Measurements from ENCODE around the gene CNPY1. TPM values are rescaled to one million over a fixed set of nuclear protein-coding genes. Genes with fewer than 3 reads are reported as not detected.

CNPY1 gene
- total and polyA plus RNA-seq, 7 experiments from 2014 or later, result not detected

DNA sequence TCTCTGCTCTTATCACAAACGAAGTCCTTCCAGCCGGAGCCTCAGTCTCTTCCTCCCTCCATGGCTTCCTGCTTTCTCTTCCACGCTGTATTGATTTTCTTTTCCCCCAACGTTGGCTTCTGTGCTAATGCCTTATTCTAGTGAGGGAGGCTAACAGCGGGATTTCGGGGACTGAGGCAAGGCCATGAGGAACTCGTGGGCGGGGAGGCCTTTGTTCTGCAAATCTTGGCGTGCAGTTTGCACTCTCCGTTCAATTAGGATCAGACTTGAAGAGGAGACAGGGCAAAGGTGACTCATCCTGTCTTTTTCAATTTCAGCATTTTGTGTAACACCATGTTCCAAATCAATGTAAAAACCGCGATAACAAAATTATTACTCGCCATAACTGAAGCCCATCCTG is 63.1 kb downstream of the CNPY1 start:
- peaks cover 19 to 54% (median 42%) of the 10 kb centered on the region in 5 donors for H3K27me3 Mint-ChIP-seq
- Histone ChIP-seq H3K4me1 (ENCODE audit: control insufficient read depth in 2 of 2, insufficient read depth in 2 of 2, low read length in 2 of 2) (no peaks in the 10 kb centered on the region), H3K36me3 (ENCODE audit: control insufficient read depth in 2 of 3, insufficient read depth in 3 of 3, low read length in 3 of 3) (no peaks in the 10 kb centered on the region), H3K27me3 (ENCODE audit: control insufficient read depth in 2 of 2, insufficient read depth in 2 of 2, low read length in 2 of 2) (no peaks in the 10 kb centered on the region), H3K9me3 (ENCODE audit: control insufficient read depth in 2 of 3, low read length in 3 of 3) (no peaks in the 10 kb centered on the region), H3K4me3 (ENCODE audit: low read length) (no peak overlapping the region), H3K27ac (ENCODE audit: low read depth, low read length) (no peak overlapping the region)
- POLR2A ChIA-PET, result no interaction called here
- no peak for ATAC-seq
- no peak for DNase-seq
- intact Hi-C loops (cut with micrococcal nuclease), result no loop called here
- peaks cover 0 to 13% (median 4%) of the 10 kb centered on the region in 7 donors for H3K4me1 Mint-ChIP-seq
- peak overlapping the region in 4 of 10 donors; percentile 16 to 37 (median 24) for H3K4me3 Mint-ChIP-seq
- H3K27ac Mint-ChIP-seq, result no peak overlapping the region
- peaks cover 0 to 3% (median 0%) of the 10 kb centered on the region in 5 donors for H3K36me3 Mint-ChIP-seq
- peaks cover 0 to 10% (median 0%) of the 10 kb centered on the region in 11 donors for H3K9me3 Mint-ChIP-seq
- CTCF ChIA-PET, result no interaction called here

DNA sequence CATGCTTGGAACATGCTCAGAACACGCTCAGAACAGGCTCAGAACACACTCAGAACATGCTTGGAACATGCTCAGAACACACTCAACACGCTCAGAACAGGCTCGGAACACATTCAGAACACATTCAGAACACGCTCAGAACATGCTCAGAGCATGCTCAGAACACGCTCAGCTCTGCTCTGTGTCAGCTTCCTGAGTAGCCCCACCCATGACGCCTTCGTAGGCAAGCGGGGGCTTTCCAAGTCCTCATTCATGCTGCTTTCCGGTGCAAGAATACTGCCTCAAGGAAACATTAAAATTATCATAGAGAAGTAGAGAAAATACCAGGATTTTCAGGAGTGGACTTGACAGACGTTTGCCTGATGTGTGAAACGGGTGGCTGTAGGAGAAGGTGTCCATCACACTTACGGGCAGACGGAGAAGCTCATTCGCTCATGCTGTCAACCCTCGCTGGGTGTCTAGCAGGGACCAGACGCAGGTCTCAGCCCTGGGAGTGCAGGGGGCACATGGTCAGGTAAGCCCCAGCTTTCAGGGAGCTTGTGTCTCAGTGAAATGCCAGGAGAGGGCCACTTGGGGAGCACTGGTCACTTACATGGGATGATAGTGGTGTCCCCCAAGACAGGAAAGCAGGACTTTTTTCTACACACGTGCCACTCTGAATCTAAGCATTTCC is 63.7 kb downstream of the CNPY1 start:
- Histone ChIP-seq H3K4me1 (ENCODE audit: control insufficient read depth in 2 of 2, insufficient read depth in 2 of 2, low read length in 2 of 2) (no peaks in the 10 kb centered on the region), H3K4me3 (ENCODE audit: low read length) (no peak overlapping the region), H3K27ac (ENCODE audit: low read depth, low read length) (no peak overlapping the region), H3K36me3 (ENCODE audit: control insufficient read depth in 2 of 3, insufficient read depth in 3 of 3, low read length in 3 of 3) (no peaks in the 10 kb centered on the region), H3K9me3 (ENCODE audit: control insufficient read depth in 2 of 3, low read length in 3 of 3) (no peaks in the 10 kb centered on the region), H3K27me3 (ENCODE audit: control insufficient read depth in 2 of 2, insufficient read depth in 2 of 2, low read length in 2 of 2) (no peaks in the 10 kb centered on the region)
- intact Hi-C loops (cut with micrococcal nuclease), result no loop called here
- H3K4me3 Mint-ChIP-seq, result peak overlapping the region in 4 of 10 donors; percentile 21 to 45 (median 30)
- H3K9me3 Mint-ChIP-seq, result peaks cover 0 to 10% (median 0%) of the 10 kb centered on the region in 11 donors
- H3K27me3 Mint-ChIP-seq, result peaks cover 23 to 51% (median 44%) of the 10 kb centered on the region in 5 donors
- peaks cover 0 to 13% (median 4%) of the 10 kb centered on the region in 7 donors for H3K4me1 Mint-ChIP-seq
- peak overlapping the region in 3 of 9 donors; percentile 0 to 71 (median 55) for H3K27ac Mint-ChIP-seq
- POLR2A ChIA-PET, result no interaction called here
- peaks cover 0 to 3% (median 0%) of the 10 kb centered on the region in 5 donors for H3K36me3 Mint-ChIP-seq
- peak; percentile 84 for ATAC-seq
- no peak for DNase-seq
- CTCF ChIA-PET, result no interaction called here

DNA sequence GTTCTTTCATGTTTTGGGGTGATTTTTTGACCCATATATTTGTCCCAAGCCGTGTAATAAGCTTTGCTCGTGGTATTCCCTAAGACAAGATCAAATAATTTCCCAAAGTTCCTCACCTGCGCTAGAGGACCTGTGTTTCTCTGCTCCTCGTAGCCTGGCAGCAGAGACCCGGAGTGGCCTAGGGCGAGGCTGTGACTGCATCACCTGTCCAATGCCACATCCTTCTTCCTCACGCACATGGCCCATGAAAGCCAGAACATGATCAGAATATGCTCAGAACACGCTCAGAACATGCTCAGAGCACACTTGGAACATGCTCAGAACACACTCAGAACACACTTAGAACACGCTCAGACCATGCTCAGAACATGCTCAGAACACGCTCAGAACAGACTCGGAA is 64.6 kb downstream of the CNPY1 start:
- no peaks in the 10 kb centered on the region for H3K36me3 ChIP-seq (ENCODE audit: control insufficient read depth in 2 of 3, insufficient read depth in 3 of 3, low read length in 3 of 3)
- H3K4me1 ChIP-seq (ENCODE audit: control insufficient read depth in 2 of 2, insufficient read depth in 2 of 2, low read length in 2 of 2), result no peaks in the 10 kb centered on the region
- H3K4me3 Mint-ChIP-seq, result no peak overlapping the region
- peaks cover 0 to 13% (median 4%) of the 10 kb centered on the region in 7 donors for H3K4me1 Mint-ChIP-seq
- no peak overlapping the region for H3K27ac ChIP-seq (ENCODE audit: low read depth, low read length)
- H3K27me3 ChIP-seq (ENCODE audit: control insufficient read depth in 2 of 2, insufficient read depth in 2 of 2, low read length in 2 of 2), result no peaks in the 10 kb centered on the region
- peaks cover 0 to 10% (median 1%) of the 10 kb centered on the region in 11 donors for H3K9me3 Mint-ChIP-seq
- ChIA-PET CTCF (no interaction called here), POLR2A (no interaction called here)
- H3K36me3 Mint-ChIP-seq, result peaks cover 0 to 3% (median 0%) of the 10 kb centered on the region in 5 donors
- no peak overlapping the region for H3K4me3 ChIP-seq (ENCODE audit: low read length)
- ATAC-seq (no peak), DNase-seq (no peak)
- no peaks in the 10 kb centered on the region for H3K9me3 ChIP-seq (ENCODE audit: control insufficient read depth in 2 of 3, low read length in 3 of 3)
- intact Hi-C loops (cut with micrococcal nuclease), result no loop called here
- H3K27me3 Mint-ChIP-seq, result peaks cover 30 to 53% (median 47%) of the 10 kb centered on the region in 5 donors
- H3K27ac Mint-ChIP-seq, result no peak overlapping the region

DNA sequence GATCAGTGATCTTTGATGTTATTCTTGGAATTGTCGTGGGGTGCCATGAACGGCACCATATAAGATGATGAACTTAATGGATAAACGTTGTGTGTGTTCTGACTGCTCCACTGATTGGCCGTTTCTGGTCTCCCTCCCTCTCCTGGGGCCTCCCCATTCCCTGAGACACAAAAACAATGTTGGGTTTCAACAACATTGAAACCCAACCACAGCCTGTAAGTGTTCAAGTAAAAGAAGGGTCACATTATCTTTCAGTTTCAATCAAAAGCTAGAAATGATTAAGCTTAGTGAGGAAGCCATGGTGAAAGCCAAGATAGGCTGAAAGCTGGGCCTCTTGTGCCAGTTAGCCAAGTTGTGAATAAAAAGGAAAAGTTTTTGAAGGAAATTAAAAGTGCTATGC is 68.9 kb downstream of the CNPY1 start:
- Histone ChIP-seq H3K9me3 (ENCODE audit: control insufficient read depth in 2 of 3, low read length in 3 of 3) (no peaks in the 10 kb centered on the region), H3K4me1 (ENCODE audit: control insufficient read depth in 2 of 2, insufficient read depth in 2 of 2, low read length in 2 of 2) (no peaks in the 10 kb centered on the region), H3K4me3 (ENCODE audit: low read length) (no peak overlapping the region), H3K27me3 (ENCODE audit: control insufficient read depth in 2 of 2, insufficient read depth in 2 of 2, low read length in 2 of 2) (peaks cover 0 to 7% of the 10 kb centered on the region in 2 donors), H3K36me3 (ENCODE audit: control insufficient read depth in 2 of 3, insufficient read depth in 3 of 3, low read length in 3 of 3) (no peaks in the 10 kb centered on the region), H3K27ac (ENCODE audit: low read depth, low read length) (no peak overlapping the region)
- Mint-ChIP-seq H3K9me3 (peaks cover 0 to 16% (median 5%) of the 10 kb centered on the region in 11 donors), H3K27me3 (peaks cover 59 to 74% (median 71%) of the 10 kb centered on the region in 5 donors), H3K27ac (peak overlapping the region in 1 of 9 donors; percentile 35), H3K4me1 (peaks cover 0 to 19% (median 0%) of the 10 kb centered on the region in 7 donors), H3K36me3 (peaks cover 0 to 9% (median 3%) of the 10 kb centered on the region in 5 donors), H3K4me3 (peak overlapping the region in 1 of 10 donors; percentile 15)
- intact Hi-C loops (cut with micrococcal nuclease), result no loop called here
- DNase-seq (peak in 1 of 9 donors; percentile 17), ATAC-seq (no peak)
- CTCF ChIA-PET, result no interaction called here
- POLR2A ChIA-PET, result no interaction called here

DNA sequence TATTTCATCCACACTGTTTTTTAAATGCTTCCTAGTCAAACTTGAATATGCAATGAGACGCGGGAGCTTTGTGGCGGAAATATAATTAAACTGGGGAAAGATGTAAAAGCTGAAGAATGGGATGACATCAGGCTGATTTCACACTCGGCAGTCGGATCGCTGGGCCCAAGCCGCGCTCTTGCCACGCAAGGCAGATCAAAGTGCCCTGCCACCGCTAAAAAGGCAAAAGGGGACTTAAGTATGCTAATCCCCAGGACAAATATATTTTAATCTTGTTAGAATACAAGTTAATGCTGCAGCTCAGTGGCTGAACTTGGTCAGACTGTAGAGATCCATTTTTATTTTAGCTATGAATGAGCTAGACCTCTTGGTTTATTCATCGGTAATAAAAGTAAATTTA is 74.6 kb downstream of the CNPY1 start:
- Mint-ChIP-seq H3K4me1 (peaks cover 0 to 14% (median 9%) of the 10 kb centered on the region in 7 donors), H3K36me3 (peaks cover 0 to 9% (median 0%) of the 10 kb centered on the region in 5 donors), H3K27me3 (peaks cover 83 to 93% (median 86%) of the 10 kb centered on the region in 5 donors), H3K9me3 (peaks cover 0 to 10% (median 3%) of the 10 kb centered on the region in 11 donors), H3K27ac (no peak overlapping the region), H3K4me3 (no peak overlapping the region)
- Histone ChIP-seq H3K4me3 (ENCODE audit: low read length) (no peak overlapping the region), H3K36me3 (ENCODE audit: control insufficient read depth in 2 of 3, insufficient read depth in 3 of 3, low read length in 3 of 3) (no peaks in the 10 kb centered on the region), H3K27ac (ENCODE audit: low read depth, low read length) (no peak overlapping the region), H3K27me3 (ENCODE audit: control insufficient read depth in 2 of 2, insufficient read depth in 2 of 2, low read length in 2 of 2) (peaks cover 8 to 13% of the 10 kb centered on the region in 2 donors), H3K9me3 (ENCODE audit: control insufficient read depth in 2 of 3, low read length in 3 of 3) (no peaks in the 10 kb centered on the region), H3K4me1 (ENCODE audit: control insufficient read depth in 2 of 2, insufficient read depth in 2 of 2, low read length in 2 of 2) (no peaks in the 10 kb centered on the region)
- ChIA-PET CTCF (no interaction called here), POLR2A (no interaction called here)
- no peak for ATAC-seq
- DNase-seq, result no peak
- intact Hi-C loops (cut with micrococcal nuclease), result no loop called here

DNA sequence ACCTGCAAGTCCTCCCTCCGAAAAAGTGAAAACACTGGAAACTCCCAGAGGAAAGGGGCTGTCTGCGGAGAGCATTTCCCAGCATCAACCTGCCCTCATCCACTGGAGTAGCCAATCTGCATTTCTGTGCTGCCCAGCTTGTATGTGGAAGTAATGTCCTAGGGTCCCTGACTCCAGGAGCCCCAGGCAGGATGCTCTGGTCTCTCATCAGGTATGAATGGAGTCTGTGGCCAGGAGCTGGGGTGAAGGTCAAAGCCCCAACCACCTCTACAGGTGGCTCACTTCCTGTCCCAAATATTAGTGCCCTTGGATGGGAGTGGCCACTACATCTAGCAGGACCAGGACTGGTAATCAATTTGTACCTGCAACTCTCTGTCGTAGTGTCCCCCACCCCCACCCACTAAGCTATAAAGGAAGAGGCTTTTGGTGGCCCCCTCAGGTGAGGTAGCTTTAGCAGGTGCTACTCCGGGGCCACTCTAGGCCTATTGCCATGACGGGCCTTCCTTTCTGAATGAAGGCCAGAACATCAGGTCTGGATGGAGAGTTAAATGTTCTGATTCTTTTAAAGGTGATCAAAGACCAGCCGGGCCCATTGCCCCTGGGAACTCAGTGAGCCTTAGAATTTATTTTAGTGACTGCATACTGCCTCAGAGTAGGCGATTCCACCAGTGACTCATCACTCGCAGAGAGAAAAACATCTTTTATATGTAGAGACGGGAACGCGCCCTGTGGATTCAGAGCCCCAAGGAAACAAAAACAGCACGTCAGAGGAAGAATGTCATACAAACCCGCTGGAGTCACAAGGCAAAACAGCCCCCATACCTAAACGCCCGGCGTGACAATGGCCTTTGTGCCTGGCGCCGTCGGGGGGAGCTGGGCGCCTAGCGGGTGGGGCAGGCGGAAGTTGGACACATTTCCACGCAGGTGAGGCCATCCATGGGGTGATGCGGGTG is 75.4 kb downstream of the CNPY1 start:
- ChIA-PET CTCF (no interaction called here), POLR2A (no interaction called here)
- H3K36me3 ChIP-seq (ENCODE audit: control insufficient read depth in 2 of 3, insufficient read depth in 3 of 3, low read length in 3 of 3), result no peaks in the 10 kb centered on the region
- Mint-ChIP-seq H3K9me3 (peaks cover 0 to 6% (median 3%) of the 10 kb centered on the region in 11 donors), H3K27me3 (peaks cover 77 to 92% (median 80%) of the 10 kb centered on the region in 5 donors), H3K36me3 (peaks cover 0 to 6% (median 0%) of the 10 kb centered on the region in 5 donors), H3K4me1 (peaks cover 0 to 14% (median 7%) of the 10 kb centered on the region in 7 donors), H3K27ac (no peak overlapping the region), H3K4me3 (no peak overlapping the region)
- no peaks in the 10 kb centered on the region for H3K9me3 ChIP-seq (ENCODE audit: control insufficient read depth in 2 of 3, low read length in 3 of 3)
- no peak overlapping the region for H3K4me3 ChIP-seq (ENCODE audit: low read length)
- H3K27ac ChIP-seq (ENCODE audit: low read depth, low read length), result no peak overlapping the region
- ATAC-seq (no peak), DNase-seq (no peak)
- intact Hi-C loops (cut with micrococcal nuclease), result no loop called here
- no peaks in the 10 kb centered on the region for H3K4me1 ChIP-seq (ENCODE audit: control insufficient read depth in 2 of 2, insufficient read depth in 2 of 2, low read length in 2 of 2)
- H3K27me3 ChIP-seq (ENCODE audit: control insufficient read depth in 2 of 2, insufficient read depth in 2 of 2, low read length in 2 of 2), result peaks cover 8 to 18% of the 10 kb centered on the region in 2 donors
